K562 (cell line): Measurements from ENCODE around the gene TMEM178A. TPM values are rescaled to one million over a fixed set of nuclear protein-coding genes. Genes with fewer than 3 reads are reported as not detected.

Experiments
- ATAC-seq: fragments of 200-7000 bp; cut with Tn5 transposase; 3 replicates; pipeline ENCODE4 v1.9.1; 2020; ENCODE audit warnings: moderate library complexity
- BruUV-seq: library from RNA; stranded (reverse); fragments of 400-500 nt; replicated peaks from 2 replicates; lab custom pipeline; 2021; lab: Mats Ljungman, UMichigan
- CTCF ChIA-PET: fragments of 300-600 bp; formaldehyde crosslinking; extraction: SDS; loops from one replicate; lab custom pipeline; 2021; ENCODE audit warnings: low intra/inter-chr PET ratio; lab: Yijun Ruan, JAX
- POLR2A ChIA-PET: fragments of 300-600, 350-650 bp; sonication (Branson Sonifier 250); formaldehyde crosslinking; extraction: SDS; loops from one replicate; lab custom pipeline; 2021; ENCODE audit warnings: antibody characterized with exemption, inconsistent platforms; lab: Yijun Ruan, JAX
- DNase-seq, 4 experiments: peaks; one replicate each; pipeline versions ENCODE4 v3.0.0 to v3.0.0-alpha.2; 2011 to 2018; ENCODE audit warnings: low spot score in 3 of 4, mixed read lengths in 3 of 4; ENCODE audit errors: extremely low read depth in 1 of 4
- FAIRE-seq: peaks from 2 replicates; lab custom pipeline; 2011; peaks lifted over from hg19 to GRCh38; lab: Jason Lieb, UNC
- H2AFZ ChIP-seq: 2 replicates; pipeline ENCODE4 v1.6.0; 2011; ENCODE audit warnings: low read depth, low read length, control low read depth, inconsistent platforms
- H3K27ac ChIP-seq: fragments of 200-600 bp; 3 replicates; pipeline ENCODE4 v1.8.0; 2011; ENCODE audit warnings: low read depth, mild to moderate bottlenecking, control low read depth, inconsistent platforms, low read length, moderate library complexity, mixed read lengths; ENCODE audit errors: extremely low read depth
- H3K27me3 ChIP-seq, 2 experiments: fragments of 300-600 bp in 1 of 2; 2 replicates in 1 of 2; 3 replicates in 1 of 2; pipeline versions ENCODE4 v1.6.0 to v1.8.0; 2011; ENCODE audit warnings: inconsistent platforms in 2 of 2, low read length in 2 of 2, mild to moderate bottlenecking in 1 of 2, mixed read lengths in 1 of 2, moderate library complexity in 1 of 2; ENCODE audit not compliant: control insufficient read depth in 2 of 2, insufficient read depth in 2 of 2
- H3K36me3 ChIP-seq: fragments of 300-600 bp; 3 replicates; pipeline ENCODE4 v1.8.0; 2011; ENCODE audit warnings: mild to moderate bottlenecking, low read length, inconsistent platforms; ENCODE audit not compliant: control insufficient read depth, insufficient read depth
- H3K4me1 ChIP-seq, 2 experiments: fragments of 200-600 bp in 1 of 2; replicated peaks in 1 of 2; 2 replicates in 1 of 2; 3 replicates in 1 of 2; pipeline versions ENCODE4 v1.5.1 to v1.8.0; 2011; ENCODE audit warnings: inconsistent platforms in 2 of 2, low read length in 2 of 2, mild to moderate bottlenecking in 1 of 2, mixed read lengths in 1 of 2, moderate library complexity in 1 of 2; ENCODE audit not compliant: control insufficient read depth in 2 of 2, insufficient read depth in 2 of 2
- H3K4me2 ChIP-seq: 2 replicates; pipeline ENCODE4 v1.6.1; 2011; ENCODE audit warnings: low read length, control low read depth, inconsistent platforms, mixed read lengths; ENCODE audit not compliant: insufficient read depth
- H3K4me3 ChIP-seq: fragments of 200-600 bp; sonication (generic), shearing (Covaris generic); 2 replicates; pipeline ENCODE4 v1.5.1; 2016; ENCODE audit warnings: control low read depth, inconsistent platforms
- H3K79me2 ChIP-seq: fragments of 200-600 bp; 3 replicates; pipeline ENCODE4 v1.8.0; 2011; ENCODE audit warnings: low read length, inconsistent platforms; ENCODE audit not compliant: control insufficient read depth, insufficient read depth
- H3K9ac ChIP-seq, 2 experiments: 2 replicates each; pipeline versions ENCODE4 v1.6.0 to v1.6.1; 2011; ENCODE audit warnings: low read depth in 2 of 2, low read length in 2 of 2, control low read depth in 1 of 2, inconsistent platforms in 1 of 2, mild to moderate bottlenecking in 1 of 2, mixed read lengths in 1 of 2; ENCODE audit not compliant: insufficient read depth in 1 of 2
- H3K9me1 ChIP-seq: one replicate; pipeline ENCODE4 v1.6.0; 2011; ENCODE audit warnings: inconsistent platforms, mild to moderate bottlenecking, low read length, moderate library complexity; ENCODE audit not compliant: control insufficient read depth, insufficient read depth
- H3K9me3 ChIP-seq: replicated peaks from 2 replicates; pipeline ENCODE4 v1.5.1; 2011; ENCODE audit warnings: low read depth, low read length, inconsistent platforms; ENCODE audit not compliant: control insufficient read depth, insufficient read depth
- H4K20me1 ChIP-seq: replicated peaks from 2 replicates; pipeline ENCODE4 v1.6.1; 2011; ENCODE audit warnings: low read length, inconsistent platforms, mixed read lengths; ENCODE audit not compliant: control insufficient read depth, insufficient read depth
- ATF1 ChIP-seq, 2 experiments: fragments of 450-650 bp in 1 of 2; IDR thresholded peaks; 2 replicates each; pipeline ENCODE4 v1.6.1; 2016; ENCODE audit warnings: missing compliant biosample characterization in 1 of 2, missing genetic modification characterization in 1 of 2
- CBFB ChIP-seq: sonication (generic); formaldehyde crosslinking; IDR thresholded peaks from 2 replicates; pipeline ENCODE4 v1.4.0; 2020; ENCODE audit warnings: mild to moderate bottlenecking, missing genetic modification reagents
- CC2D1A ChIP-seq: fragments of 450-650 bp; IDR thresholded peaks from 2 replicates; pipeline ENCODE4 v1.6.1; 2017; ENCODE audit warnings: mild to moderate bottlenecking
- GATAD2A ChIP-seq: fragments of 450-650 bp; IDR thresholded peaks from 2 replicates; pipeline ENCODE4 v1.6.1; 2017
- MTA3 ChIP-seq: fragments of 450-650 bp; formaldehyde crosslinking; IDR thresholded peaks from 2 replicates; pipeline ENCODE4 v1.6.1; 2017; ENCODE audit warnings: mild to moderate bottlenecking, borderline replicate concordance
- NELFE ChIP-seq: IDR thresholded peaks from 2 replicates; pipeline ENCODE4 v1.6.1; 2011; ENCODE audit warnings: mild to moderate bottlenecking; ENCODE audit not compliant: insufficient read depth, insufficient read length
- STAT6 ChIP-seq: sonication (generic); formaldehyde crosslinking; IDR thresholded peaks from 2 replicates; pipeline ENCODE4 v1.8.1; 2023; ENCODE audit warnings: mild to moderate bottlenecking, missing genetic modification reagents
- TSHZ1 ChIP-seq: fragments of 250-450 bp; sonication (Bioruptor Pico); IDR thresholded peaks from 2 replicates; pipeline ENCODE4 v1.4.0; 2020; ENCODE audit warnings: mild to moderate bottlenecking, moderate library complexity
- ZNF507 ChIP-seq: conservative IDR thresholded peaks from 2 replicates; pipeline ENCODE4 v1.6.1; 2017; ENCODE audit warnings: missing genetic modification characterization, missing compliant biosample characterization
- ZNF561 ChIP-seq: fragments of 450-650 bp; formaldehyde crosslinking; conservative IDR thresholded peaks from 2 replicates; pipeline ENCODE4 v1.4.0; 2020; ENCODE audit warnings: mild to moderate bottlenecking, moderate library complexity
- ZNF778 ChIP-seq: fragments of 450-650 bp; formaldehyde crosslinking; IDR thresholded peaks from 2 replicates; pipeline ENCODE4 v1.4.0; 2020; ENCODE audit warnings: mild to moderate bottlenecking, moderate library complexity
- WGBS: fragments of 100-300 bp; shearing (Covaris generic); methylation state at CpG from one replicate; pipeline ENCODE4 v1.1.6; 2016; ENCODE audit warnings: low coverage, mixed read lengths; ENCODE audit not compliant: insufficient coverage; ENCODE audit errors: missing lambda C conversion rate; 5-methylcytosine and 5-hydroxymethylcytosine counted together
- in situ Hi-C: fragments of 300-500 bp; cut with MboI; formaldehyde crosslinking; loops from 4 replicates; pipeline ENCODE4 v1.15.0; 2018; ENCODE audit warnings: inconsistent platforms, mixed read lengths
- intact Hi-C: fragments of 100-400 bp; cut with micrococcal nuclease; formaldehyde crosslinking; loops from 2 replicates; pipeline ENCODE4 v1.14.2; 2022
- polyA plus RNA-seq, 8 experiments: library from polyadenylated mRNA; depleted of rRNA in 4 of 8; stranded (reverse) in 5 of 8; unstranded in 3 of 8; fragments of >200 nt; fragmentation: Nextera tagmentation in 2 of 8; fragmentation: Illumina TruSeq in 1 of 8; extraction: Ambion mirVana in 2 of 8; extraction: Trizol in 1 of 8; gene quantifications; 2 replicates each; pipeline versions ENCODE4 v1.2.1 to v1.2.3, GENCODE V29; 2011 to 2014; ENCODE audit warnings: inconsistent platforms in 1 of 8, missing spikeins in 1 of 8
- total RNA-seq, 7 experiments: library from RNA; depleted of rRNA in 6 of 7; stranded (reverse); fragments of >200 nt in 6 of 7; fragmentation: Illumina TruSeq in 2 of 7; extraction: Trizol in 2 of 7; gene quantifications; 2 replicates each; pipeline versions ENCODE4 v1.2.1 to v1.2.3, GENCODE V29; 2011 to 2021; ENCODE audit warnings: low replicate concordance in 1 of 7
- TF ChIP-seq, protein P1 (sequence below): sonication (generic); formaldehyde crosslinking; IDR thresholded peaks from 2 replicates; pipeline ENCODE4 v1.8.0; 2022; ENCODE audit warnings: missing genetic modification reagents, mild to moderate bottlenecking, moderate library complexity, borderline replicate concordance

The TMEM178A gene
- total and polyA plus RNA-seq, 9 of the 15 experiments (the other 6 are each of a cell fraction or from before 2014, with no cell fraction given), result 0.04 to 0.17 TPM; not detected in 7

GRCh38 chr2:39685126-39685525 lies 19.4 kb downstream of the TMEM178A start:
- Histone ChIP-seq H4K20me1 (no peaks in the 10 kb centered on the region), H3K36me3 (no peaks in the 10 kb centered on the region), H3K4me1 (no peaks in the 10 kb centered on the region; a peak in 1 of 5 replicates), H3K9me3 (no peaks in the 10 kb centered on the region), H3K9ac (no peak overlapping the region), H2AFZ (no peak overlapping the region), H3K4me3 (no peak overlapping the region), H3K4me2 (no peak overlapping the region), H3K27ac (no peak overlapping the region), H3K27me3 (peaks cover 0 to 12% of the 10 kb centered on the region in 2 experiments; a peak in 3 of 5 replicates), H3K9me1 (no peaks in the 10 kb centered on the region), H3K79me2 (no peaks in the 10 kb centered on the region)
- ChIA-PET POLR2A (interaction anchor here (0.7 kb wide), 1 partner anchor 28 kb away, joined by 3 read pairs; no protein-coding TSS in a partner anchor), CTCF (no interaction called here)
- ATAC-seq (no peak), DNase-seq (no peak), FAIRE-seq (peak; percentile 35)
- no peak for TF ChIP-seq CC2D1A
- no peak for TF ChIP-seq STAT6 (CRISPR knock-in tag)
- TF ChIP-seq ATF1 (CRISPR knock-in tag; IDR thresholded peaks at IDR 0.05), result no peak
- no peak for TF ChIP-seq ATF1 (tag; IDR thresholded peaks at IDR 0.05)
- no peak for TF ChIP-seq ZNF778 (CRISPR knock-in tag)
- no peak for TF ChIP-seq CBFB (CRISPR knock-in tag)
- no peak for TF ChIP-seq ZNF507 (tag)
- TF ChIP-seq MTA3, result no peak
- TF ChIP-seq GATAD2A, result no peak
- TF ChIP-seq, protein P1, sequence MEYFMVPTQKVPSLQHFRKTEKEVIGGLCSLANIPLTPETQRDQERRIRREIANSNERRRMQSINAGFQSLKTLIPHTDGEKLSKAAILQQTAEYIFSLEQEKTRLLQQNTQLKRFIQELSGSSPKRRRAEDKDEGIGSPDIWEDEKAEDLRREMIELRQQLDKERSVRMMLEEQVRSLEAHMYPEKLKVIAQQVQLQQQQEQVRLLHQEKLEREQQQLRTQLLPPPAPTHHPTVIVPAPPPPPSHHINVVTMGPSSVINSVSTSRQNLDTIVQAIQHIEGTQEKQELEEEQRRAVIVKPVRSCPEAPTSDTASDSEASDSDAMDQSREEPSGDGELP, result no peak
- no peak for TF ChIP-seq TSHZ1 (CRISPR knock-in tag)
- TF ChIP-seq NELFE, result no peak
- no peak for TF ChIP-seq ZNF561
- no TSS peak for BruUV-seq
- WGBS, result 9% methylated on average over 1 of the region's 1 CpG
- intact Hi-C loops (no loop called here), in situ Hi-C loops (no loop called here)
